Smooth muscle cell (in vitro differentiated cells): ENCODE measurements around the gene ZRANB2. TPM values are rescaled to one million over a fixed set of nuclear protein-coding genes. Genes with fewer than 3 reads are reported as not detected.

Experiments used
- DNase-seq: peaks from one replicate; lab custom pipeline; 2025; ENCODE audit not compliant: unreplicated experiment; lab: John Stamatoyannopoulos, UW
- H2AFZ ChIP-seq: fragments of 200-600 bp; sonication (generic); 2 replicates; pipeline ENCODE4 v1.6.0; 2016; ENCODE audit warnings: antibody characterized with exemption, low read depth, mild to moderate bottlenecking
- H3F3A ChIP-seq: fragments of 200-600 bp; sonication (generic); 2 replicates; pipeline ENCODE4 v1.6.0; 2017; ENCODE audit warnings: antibody characterized with exemption, low read depth
- H3K27ac ChIP-seq: fragments of 200-600 bp; sonication (generic); 2 replicates; pipeline ENCODE4 v1.5.1; 2016; ENCODE audit warnings: low read depth, mild to moderate bottlenecking
- H3K27me3 ChIP-seq: fragments of 200-600 bp; sonication (generic); 2 replicates; pipeline ENCODE4 v1.6.1; 2016; ENCODE audit warnings: low read depth, mild to moderate bottlenecking
- H3K36me3 ChIP-seq: fragments of 200-600 bp; sonication (generic); 2 replicates; pipeline ENCODE4 v1.5.1; 2016; ENCODE audit warnings: low read depth
- H3K4me1 ChIP-seq: fragments of 200-600 bp; sonication (generic); 2 replicates; pipeline ENCODE4 v1.5.1; 2016; ENCODE audit warnings: low read depth
- H3K4me2 ChIP-seq: fragments of 200-600 bp; sonication (generic); 2 replicates; pipeline ENCODE4 v1.6.0; 2016; ENCODE audit warnings: mild to moderate bottlenecking
- H3K4me3 ChIP-seq: fragments of 200-600 bp; sonication (generic); 2 replicates; pipeline ENCODE4 v1.5.1; 2016; ENCODE audit warnings: mild to moderate bottlenecking
- H3K79me2 ChIP-seq: fragments of 200-600 bp; sonication (generic); 2 replicates; pipeline ENCODE4 v1.6.0; 2016; ENCODE audit warnings: low read depth, mild to moderate bottlenecking
- H3K9ac ChIP-seq: fragments of 200-600 bp; sonication (generic); 2 replicates; pipeline ENCODE4 v1.6.0; 2016; ENCODE audit warnings: low read depth
- H3K9me3 ChIP-seq: fragments of 200-600 bp; sonication (generic); replicated peaks from 2 replicates; pipeline ENCODE4 v1.5.1; 2016; ENCODE audit warnings: low read depth
- H4K20me1 ChIP-seq: fragments of 200-600 bp; sonication (generic); 2 replicates; pipeline ENCODE4 v1.6.0; 2016; ENCODE audit warnings: low read depth
- CTCF ChIP-seq: fragments of 200-600 bp; sonication (generic); IDR thresholded peaks from 2 replicates; pipeline ENCODE4 v1.5.1; 2017; ENCODE audit warnings: borderline replicate concordance, mild to moderate bottlenecking, antibody characterized with exemption; ENCODE audit not compliant: insufficient read depth, poor library complexity, severe bottlenecking
- WGBS: methylation state at CpG from one replicate; pipeline ENCODE4 v1.1.7; 2016; ENCODE audit warnings: low lambda C conversion rate; 5-methylcytosine and 5-hydroxymethylcytosine counted together
- microRNA counts: library from miRNA; unstranded; fragments of <30 nt; microRNA quantifications from one replicate; lab custom pipeline; 2016
- microRNA-seq: library from miRNA; unstranded; fragments of <30 nt; microRNA quantifications from one replicate; pipeline ENCODE4, GENCODE V29; 2016; ENCODE audit warnings: borderline number of aligned reads
- polyA plus RNA-seq: library from polyadenylated mRNA; unstranded; fragments of >200 nt; fragmentation: Nextera tagmentation; extraction: Ambion mirVana; gene quantifications from 2 replicates; pipeline ENCODE4 v1.2.1, GENCODE V29; 2016
- small RNA-seq: library from RNA; depleted of rRNA; stranded (forward); fragments of <200 nt; gene quantifications from one replicate; pipeline ENCODE3, GENCODE V24; 2014
- total RNA-seq: library from RNA; depleted of rRNA; stranded (reverse); fragments of >200 nt; gene quantifications from 2 replicates; pipeline ENCODE4 v1.2.3, GENCODE V29; 2014

ZRANB2 gene
- total and polyA plus RNA-seq, 2 experiments from 2014 or later: 45.5 to 77.0 TPM

DNA sequence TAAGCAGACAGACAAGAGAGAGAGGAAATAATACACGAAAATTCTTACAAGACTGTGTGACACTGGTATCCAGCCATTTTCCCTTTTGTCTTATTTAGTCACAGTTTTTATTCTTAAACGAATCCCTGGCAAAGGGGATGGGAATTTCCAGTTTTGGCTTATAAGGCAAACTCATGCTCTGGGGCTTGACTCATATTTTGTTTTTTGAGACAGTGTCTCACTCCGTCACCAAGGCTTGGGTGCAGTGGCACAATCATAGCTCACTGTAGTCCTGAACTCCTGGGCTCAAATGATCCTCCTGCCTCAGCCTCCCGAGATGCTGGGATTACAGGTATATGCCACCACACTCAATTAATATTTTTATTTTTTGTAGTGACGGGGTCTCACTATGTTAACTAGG is 65.1 kb downstream of the ZRANB2 start:
- no peaks in the 10 kb centered on the region for H3F3A ChIP-seq
- H3K27ac ChIP-seq: no peak overlapping the region
- no peaks in the 10 kb centered on the region for H3K79me2 ChIP-seq
- H4K20me1 ChIP-seq: no peaks in the 10 kb centered on the region
- H3K4me3 ChIP-seq: no peak overlapping the region
- H2AFZ ChIP-seq: no peak overlapping the region
- H3K27me3 ChIP-seq: peaks cover 18% of the 10 kb centered on the region
- peaks cover 4% of the 10 kb centered on the region for H3K4me1 ChIP-seq
- WGBS: 83% methylated on average over 5 of the region's 5 CpGs
- H3K9me3 ChIP-seq: no peaks in the 10 kb centered on the region
- no peaks in the 10 kb centered on the region for H3K36me3 ChIP-seq
- DNase-seq: no peak
- H3K9ac ChIP-seq: no peak overlapping the region
- no peak for TF ChIP-seq CTCF
- no peak overlapping the region for H3K4me2 ChIP-seq

DNA sequence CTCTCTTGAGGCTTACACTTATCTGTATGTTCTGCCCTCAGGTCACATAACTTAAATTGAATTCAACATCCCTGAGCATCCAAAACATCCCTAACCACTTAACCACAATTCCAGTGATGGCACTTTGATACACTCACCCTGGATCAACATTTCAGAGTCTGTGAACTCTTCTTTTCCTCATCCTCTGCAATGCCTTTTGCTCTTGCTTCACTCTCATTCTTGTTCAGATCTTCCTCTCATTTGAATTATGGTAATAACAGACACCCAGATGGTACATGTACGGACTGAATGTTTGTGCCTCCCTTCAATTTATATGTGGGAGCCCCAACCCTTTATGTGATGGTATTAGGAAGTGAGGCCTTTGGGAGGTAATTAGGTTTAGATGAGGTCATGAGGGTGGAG is 66.7 kb downstream of the ZRANB2 start:
- DNase-seq: no peak
- H2AFZ ChIP-seq: no peak overlapping the region
- H3F3A ChIP-seq: no peaks in the 10 kb centered on the region
- H3K4me2 ChIP-seq: peak overlapping the region; percentile 64
- H3K4me3 ChIP-seq: no peak overlapping the region
- no peak overlapping the region for H3K9ac ChIP-seq
- H3K79me2 ChIP-seq: no peaks in the 10 kb centered on the region
- no peaks in the 10 kb centered on the region for H4K20me1 ChIP-seq
- H3K27ac ChIP-seq: peak overlapping the region; percentile 34
- H3K4me1 ChIP-seq: peaks cover 4% of the 10 kb centered on the region
- H3K36me3 ChIP-seq: no peaks in the 10 kb centered on the region
- H3K9me3 ChIP-seq: no peaks in the 10 kb centered on the region
- no peak for TF ChIP-seq CTCF
- 69% methylated on average over 1 of the region's 1 CpG for WGBS
- H3K27me3 ChIP-seq: peaks cover 27% of the 10 kb centered on the region

MicroRNA genes within 50 kb of the gene (microRNA counts, 767-probe panel; counts per million panel counts)
- 183 counts per million for microRNA hsa-miR-186-5p (lab: Ali Mortazavi, UCI)

Small RNA genes within 50 kb of the gene (microRNA-seq; reads per million reads assigned to microRNA genes)
- 481 reads per million, percentile 74 among the genes with 10 or more reads in this experiment for gene MIR186

Small RNA genes within 50 kb of the gene (small RNA-seq; reads per million reads assigned to genes)
- gene MIR186: 226 reads per million, percentile 99 among the genes with 10 or more reads in this experiment

Other genes with a start within 250 kb of the ZRANB2 start
- gene PTGER3, start 33.2 kb downstream of the ZRANB2 start, total RNA-seq: 0.45 and 2.7 TPM in 2 replicates
- 0.28 and 0.37 TPM in 2 replicates for gene PTGER3, start 33.2 kb downstream of the ZRANB2 start, polyA plus RNA-seq